Esophagus squamous epithelium (tissue), 4 donors: ENCODE measurements around the gene PZP.

Experiments
- CTCF ChIP-seq, 6 experiments: fragments of 450-650 bp in 4 of 6; fragments of 200-600 bp in 2 of 6; sonication (generic) in 2 of 6; IDR thresholded peaks; one replicate each; pipeline ENCODE4 v1.5.1; 2016 to 2019; ENCODE audit warnings: antibody characterized with exemption in 6 of 6, mild to moderate bottlenecking in 4 of 6, moderate library complexity in 4 of 6
- POLR2A ChIP-seq, 4 donors: fragments of 450-650 bp; IDR thresholded peaks; one replicate each; pipeline ENCODE4 v1.6.1; 2017; ENCODE audit warnings: antibody characterized with exemption in 4 of 4, mild to moderate bottlenecking in 4 of 4, moderate library complexity in 3 of 4

- TF ChIP-seq CTCF (IDR thresholded peaks at IDR 0.05) (no peak), POLR2A (IDR thresholded peaks at IDR 0.05) (no peak)
Measured at GRCh38 chr12:9103050-9103849, 104.9 kb downstream of the PZP start.
